AG08395 (cell line): ENCODE data around the gene PIGU.

Experiments used
- DNase-seq: peaks from one replicate; pipeline ENCODE4 v3.0.0; 2012; ENCODE audit warnings: mixed read lengths, low spot score

The PIGU gene

DNA sequence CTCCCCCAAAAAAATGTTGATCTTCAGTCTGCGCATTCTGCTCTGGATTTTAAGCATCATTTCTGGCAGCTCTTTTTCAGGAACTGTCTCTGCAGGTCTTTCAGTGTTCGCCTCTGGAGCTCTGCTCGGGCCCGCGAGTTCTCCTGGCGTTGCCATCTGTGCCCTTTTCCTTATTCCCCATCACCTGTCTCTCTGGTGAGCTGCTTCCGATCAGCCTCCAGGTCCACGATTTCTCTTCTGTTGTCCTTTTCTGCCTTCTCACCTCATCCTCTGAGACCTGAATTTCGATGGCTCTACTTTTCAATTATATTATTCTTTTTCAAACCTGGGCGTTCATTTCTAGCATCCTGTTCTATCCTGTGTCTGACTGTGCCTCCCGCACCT lies 119.0 kb downstream of the PIGU start:
- DNase-seq, result no peak

DNA sequence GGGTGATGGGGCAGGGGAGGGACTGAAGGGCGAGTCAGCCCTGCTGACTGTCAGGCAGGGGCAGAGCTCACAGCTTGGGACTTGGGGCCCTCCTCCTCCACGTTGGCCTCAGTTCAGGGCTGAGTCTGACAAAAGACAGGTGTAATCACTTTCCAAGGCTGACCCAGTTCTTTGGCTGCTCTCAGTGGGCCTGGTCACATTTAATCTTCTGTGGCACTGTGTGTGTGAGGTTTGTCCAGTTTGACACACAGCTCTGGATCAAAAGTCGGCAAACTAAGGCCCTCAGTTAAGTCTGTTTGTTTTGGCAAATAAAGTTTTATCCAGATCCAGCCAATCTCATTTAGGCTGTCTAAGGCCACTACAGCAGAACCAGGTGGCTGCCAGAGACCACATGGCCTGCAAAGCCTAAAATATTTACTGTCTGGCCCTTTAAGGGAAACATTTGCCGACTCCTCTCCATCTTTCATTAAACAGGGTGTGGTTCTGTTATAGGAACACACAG lies 123.5 kb downstream of the PIGU start:
- DNase-seq, result no peak

DNA sequence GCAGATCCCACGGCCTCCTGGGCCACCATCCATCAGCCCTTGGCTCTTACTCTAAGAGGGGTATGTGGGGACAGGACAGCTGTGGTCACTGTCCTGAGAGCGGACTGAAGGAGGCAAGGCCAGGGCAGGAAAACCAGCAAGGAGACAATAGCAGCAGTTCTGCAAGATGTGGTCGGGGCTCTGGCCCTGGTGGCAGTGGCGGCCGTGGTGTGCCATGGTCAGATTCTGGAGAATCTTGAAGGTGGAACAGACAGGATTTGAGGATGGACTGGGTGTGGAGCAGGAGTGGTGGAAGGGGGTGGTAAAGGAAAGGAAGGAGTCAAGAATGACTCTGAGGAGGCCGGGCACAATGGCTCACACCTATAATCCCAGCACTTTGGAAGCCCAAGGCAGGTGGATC lies 124.3 kb downstream of the PIGU start:
- no peak for DNase-seq

GRCh38 chr20:34549929-34550305 lies 127.0 kb downstream of the PIGU start:
- DNase-seq, result no peak

DNA sequence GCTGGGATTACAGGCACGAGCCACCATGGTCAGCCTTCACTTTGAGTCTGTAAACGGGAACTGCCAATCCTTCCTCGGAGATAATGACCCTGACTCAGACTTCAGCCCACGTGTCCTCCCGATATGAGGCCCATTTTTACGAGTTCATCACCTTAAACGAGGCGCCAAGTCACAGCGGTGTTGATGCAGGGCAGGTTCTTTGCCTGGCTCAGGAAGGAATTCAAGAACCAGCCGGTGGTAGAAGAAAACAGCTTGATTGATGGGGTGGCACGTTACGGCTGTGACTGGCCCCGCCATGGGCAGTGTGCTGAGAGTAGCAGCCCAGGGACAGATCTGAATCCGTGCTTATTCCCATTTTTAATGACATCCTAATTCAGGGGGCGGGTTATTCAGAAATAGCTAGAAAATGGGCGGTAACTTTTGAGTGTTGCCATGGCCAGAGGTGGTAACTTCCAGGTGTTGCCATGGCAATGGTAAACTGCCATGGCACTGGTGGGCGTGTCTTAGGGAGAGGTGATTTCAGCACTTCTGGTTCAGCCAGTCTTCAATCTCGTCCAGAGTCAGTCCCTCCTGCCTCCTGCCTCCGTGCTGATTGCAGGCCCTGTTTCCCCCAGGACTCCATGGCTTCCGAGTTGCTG lies 127.5 kb downstream of the PIGU start:
- no peak for DNase-seq

DNA sequence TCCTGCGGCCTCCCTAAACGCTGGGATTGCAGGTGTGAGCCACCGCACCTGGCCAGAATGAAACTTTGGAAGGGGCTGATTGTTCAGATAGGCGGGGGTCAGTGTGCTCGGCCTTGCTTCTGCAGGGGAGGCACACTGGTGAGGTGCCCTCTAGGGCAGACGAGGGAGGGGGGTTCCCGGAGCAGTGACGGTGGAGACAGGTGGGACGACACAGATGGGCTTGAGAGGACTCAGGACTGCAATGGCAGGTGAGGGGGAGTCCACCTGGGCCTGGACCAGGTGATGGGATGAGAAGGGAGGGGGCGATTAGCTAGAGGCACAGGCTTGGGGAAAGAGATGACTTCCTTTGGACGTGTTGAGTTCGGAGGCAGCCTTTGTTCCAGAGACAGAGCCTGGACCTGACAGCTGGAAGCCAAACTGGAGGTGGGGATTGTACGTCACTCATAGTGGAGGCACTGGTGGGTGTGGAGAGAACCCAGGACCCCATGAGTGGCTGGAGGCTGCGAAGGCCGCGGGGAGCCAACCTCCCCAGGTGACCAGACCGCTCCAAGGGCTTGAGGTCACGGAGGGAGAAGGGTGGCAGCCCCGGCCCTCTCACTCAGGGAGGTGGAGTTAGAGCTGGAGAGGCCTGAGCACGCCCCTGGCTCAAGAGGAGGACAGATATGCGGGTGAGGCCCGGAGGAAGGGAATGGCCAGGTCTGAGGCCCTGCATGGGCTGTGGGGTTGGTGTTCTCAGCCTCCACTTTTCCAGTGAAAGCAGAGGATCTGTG lies 128.9 kb downstream of the PIGU start:
- no peak for DNase-seq

- DNase-seq, result no peak
Measured at GRCh38 chr20:34546751-34547181, 130.1 kb downstream of the PIGU start.

DNA sequence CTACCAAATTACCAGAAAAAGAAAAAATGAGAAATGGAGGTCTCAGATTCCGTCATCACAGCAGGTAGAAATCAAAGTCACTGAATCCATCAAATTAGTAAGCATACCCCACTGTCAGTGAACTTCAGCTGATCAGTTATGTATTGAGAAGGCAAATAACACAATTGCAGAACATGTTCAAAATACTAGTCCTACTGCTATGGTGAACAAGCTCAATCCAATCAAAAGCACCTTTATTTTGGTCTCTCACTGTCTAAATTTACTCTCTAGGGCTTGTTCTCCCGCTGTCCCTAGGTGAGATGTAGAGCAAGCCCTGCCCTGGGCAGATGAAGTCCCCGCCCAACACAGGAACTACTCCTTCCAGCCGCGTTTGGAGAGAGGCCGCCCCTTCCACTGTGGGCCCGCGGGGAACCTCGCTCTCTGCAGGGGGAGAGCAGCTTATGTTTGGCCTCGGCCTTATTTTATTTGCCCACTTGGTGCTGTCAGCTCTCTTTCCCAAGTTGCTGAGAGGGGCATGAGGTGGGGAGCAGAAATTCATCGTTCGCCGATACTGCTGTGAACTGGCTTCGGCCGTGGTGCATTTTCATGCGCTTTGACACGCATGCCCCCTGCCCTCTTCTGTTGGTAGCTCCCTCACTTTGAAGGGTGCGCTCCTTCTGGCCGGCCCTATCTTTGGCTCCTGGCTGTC lies 132.6 kb downstream of the PIGU start:
- DNase-seq, result no peak

- DNase-seq, result no peak
Measured at GRCh38 chr20:34543463-34544056, 133.3 kb downstream of the PIGU start.

- no peak for DNase-seq
Measured at GRCh38 chr20:34542439-34542838, 134.5 kb downstream of the PIGU start.

DNA sequence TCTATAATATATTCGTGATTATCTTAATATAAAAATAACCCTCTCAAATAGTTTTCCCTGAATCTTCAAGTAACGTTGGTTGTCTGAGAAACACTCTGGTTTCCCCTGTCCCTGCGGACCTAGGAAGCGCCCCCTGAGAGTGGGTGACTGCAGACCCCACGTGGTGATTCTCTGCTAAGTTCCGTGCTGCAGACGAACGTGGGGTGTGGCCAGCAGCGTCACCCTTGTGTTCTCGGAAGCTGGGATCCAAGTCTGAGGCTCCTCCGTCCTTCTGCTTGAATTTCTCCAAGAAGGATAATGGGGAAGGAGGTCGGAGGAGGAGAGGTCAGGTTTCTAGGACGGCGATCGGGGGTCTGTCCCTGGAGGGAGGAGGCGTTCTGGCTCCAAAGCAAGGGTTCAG lies 135.0 kb downstream of the PIGU start:
- no peak for DNase-seq

DNA sequence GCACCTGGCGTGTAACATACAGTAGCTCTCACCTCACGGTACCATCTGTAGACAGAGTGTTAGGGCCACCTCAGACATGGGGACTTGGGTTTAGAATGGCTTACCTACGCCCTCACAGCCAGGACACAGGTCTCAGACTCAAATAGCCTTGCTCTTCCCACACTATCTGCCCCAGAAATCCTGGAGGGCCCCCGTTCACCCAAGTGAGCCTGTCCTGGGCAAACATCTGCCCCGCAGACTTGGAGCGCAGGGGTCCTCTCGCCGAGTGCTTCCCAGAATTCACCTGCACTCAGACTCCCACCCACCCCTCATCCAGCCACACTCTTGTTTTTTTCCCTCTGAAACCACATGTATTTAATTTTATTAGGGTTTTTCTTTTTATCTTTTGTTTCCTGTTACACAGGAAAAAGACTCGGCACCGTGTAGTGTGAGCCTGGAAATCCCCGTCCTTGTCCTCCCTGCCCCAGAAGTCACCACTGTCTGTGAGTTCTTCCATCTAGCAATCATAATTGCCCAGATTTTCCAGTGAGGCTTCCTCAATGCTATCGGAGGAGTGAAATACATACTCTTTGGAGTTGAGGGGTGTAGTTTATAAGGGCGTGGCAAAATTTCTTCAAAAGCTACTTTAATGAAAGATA lies 135.5 kb downstream of the PIGU start:
- DNase-seq, result no peak

DNA sequence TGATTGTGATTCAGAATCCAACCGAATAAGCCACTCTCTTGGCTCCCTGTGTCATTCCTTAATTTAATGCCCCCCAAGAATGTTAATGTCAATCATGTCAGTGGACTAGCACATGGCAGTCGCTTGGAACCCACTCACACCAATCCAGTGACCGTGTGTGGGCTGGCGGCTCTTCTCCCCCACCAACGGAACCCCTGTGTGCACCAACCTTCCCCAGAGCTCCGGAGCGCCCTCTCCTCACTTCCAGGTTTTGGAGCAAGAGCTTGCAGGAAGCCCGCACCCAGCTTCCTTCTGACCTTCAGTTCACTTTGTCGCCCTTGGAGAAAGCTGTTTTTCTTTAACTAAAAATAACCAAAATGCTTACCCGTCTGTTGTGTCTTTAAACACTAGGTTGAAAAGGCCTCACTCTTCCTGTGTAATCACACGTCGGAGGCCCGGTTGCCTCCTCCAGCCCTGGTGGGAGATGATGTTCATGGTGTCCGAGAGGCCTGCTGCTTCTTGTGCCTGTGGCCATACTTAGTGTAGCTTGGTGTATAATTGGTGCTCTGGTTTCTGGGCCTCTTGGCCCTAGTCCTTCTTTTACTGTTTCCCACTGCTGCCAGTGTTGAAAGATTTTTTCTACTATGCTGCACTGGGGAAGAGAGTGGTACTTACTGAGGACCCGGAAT lies 136.2 kb downstream of the PIGU start:
- DNase-seq, result no peak

DNA sequence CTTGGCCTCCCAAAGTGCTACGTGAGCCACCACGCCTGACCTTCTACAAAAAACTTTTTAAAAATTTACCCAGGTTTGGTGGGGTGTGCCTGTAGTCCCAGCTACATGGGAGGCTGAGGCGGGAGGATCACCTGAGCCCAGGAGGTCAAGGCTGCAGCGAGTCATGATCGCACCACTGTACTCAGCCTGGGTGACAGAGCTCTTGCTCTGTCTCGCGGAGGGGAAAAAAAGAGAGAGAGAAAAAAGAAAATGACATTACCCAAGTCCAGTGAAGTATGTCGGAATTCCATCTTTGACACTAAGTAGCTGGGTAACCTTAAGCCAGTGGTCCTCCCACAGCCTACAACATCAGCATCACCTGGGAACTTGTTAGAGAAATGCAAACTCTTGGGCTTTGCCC lies 137.1 kb downstream of the PIGU start:
- DNase-seq, result no peak

GRCh38 chr20:34538671-34539123 lies 138.2 kb downstream of the PIGU start:
- peak; percentile 77 for DNase-seq

DNA sequence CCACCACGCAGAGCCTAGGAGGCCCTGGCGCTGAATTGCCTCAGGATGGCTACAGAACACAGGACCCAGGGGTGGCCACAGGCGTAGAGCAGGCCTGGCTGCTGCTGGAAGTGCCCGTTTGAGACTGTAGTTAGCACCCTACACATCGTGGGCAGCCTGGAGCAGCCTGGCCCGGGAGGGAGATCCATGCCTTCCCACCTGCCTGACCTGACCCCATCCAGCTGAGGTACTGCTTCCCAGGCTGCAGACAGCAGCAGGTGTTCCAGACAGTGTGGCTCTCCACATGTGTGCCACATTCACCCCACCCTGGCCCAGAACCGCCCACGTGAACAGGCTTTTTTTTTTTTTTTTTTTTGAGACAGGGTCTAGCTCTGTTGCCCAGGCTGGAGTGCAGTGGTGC lies 139.2 kb downstream of the PIGU start:
- DNase-seq, result no peak

GRCh38 chr20:34536798-34537394 lies 140.0 kb downstream of the PIGU start:
- DNase-seq, result no peak

DNA sequence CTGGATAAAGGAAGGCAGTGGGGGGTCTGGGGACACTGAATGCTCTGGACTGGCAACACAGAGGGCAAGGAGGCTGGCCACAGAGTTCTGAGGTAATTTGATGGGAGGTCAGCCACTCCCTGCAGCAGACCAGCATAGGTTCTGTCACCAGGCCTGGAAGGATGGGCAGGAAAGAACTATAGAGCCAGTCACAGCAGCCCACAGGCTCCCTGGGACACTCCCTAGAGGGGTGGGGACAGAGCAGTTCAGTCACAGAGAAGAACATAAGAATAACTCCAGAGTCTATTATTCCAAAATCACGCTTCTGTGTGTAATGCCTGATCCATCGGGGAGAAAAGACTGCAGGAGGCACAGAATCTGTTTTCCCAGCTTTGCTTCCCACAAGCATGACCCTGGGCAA lies 141.0 kb downstream of the PIGU start:
- DNase-seq, result no peak

- DNase-seq, result no peak
Measured at GRCh38 chr20:34535301-34535840, 141.5 kb downstream of the PIGU start.

DNA sequence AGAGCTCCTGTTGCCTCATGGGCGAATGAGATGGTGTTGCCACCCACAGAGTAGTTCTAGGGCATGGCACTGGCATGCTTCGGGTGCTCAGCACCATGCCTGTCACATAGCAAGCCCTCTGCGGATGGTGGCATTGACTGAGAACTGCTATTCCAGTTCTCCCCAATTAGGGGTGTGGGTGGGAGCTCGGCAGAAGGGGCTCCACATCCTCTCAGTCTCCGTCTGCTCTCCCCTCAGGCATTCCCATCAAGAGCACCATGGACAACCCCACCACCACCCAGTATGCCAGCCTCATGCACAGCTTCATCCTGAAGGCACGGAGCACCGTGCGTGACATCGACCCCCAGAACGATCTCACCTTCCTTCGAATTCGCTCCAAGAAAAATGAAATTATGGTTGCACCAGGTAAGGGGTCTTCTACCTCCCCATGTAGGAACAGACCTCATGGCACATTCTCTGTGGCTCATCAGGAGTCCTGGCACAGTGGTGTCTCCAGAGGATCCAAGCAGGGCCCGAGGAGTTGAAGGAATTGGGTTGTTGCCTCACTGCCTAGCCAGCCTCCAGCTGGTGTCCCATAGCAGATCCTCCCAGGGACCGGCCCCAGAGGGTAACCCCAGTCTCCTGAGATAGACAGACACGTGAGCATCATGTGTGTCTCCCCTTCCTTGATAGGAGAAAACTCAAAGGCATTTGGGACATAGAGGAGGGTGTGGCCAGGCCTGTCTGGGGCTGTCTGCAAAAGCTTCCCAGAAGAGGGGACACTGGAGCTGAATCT lies 142.3 kb downstream of the PIGU start:
- no peak for DNase-seq
